GM12878 (cell line): ENCODE measurements around the gene RGS19. TPM values are rescaled to one million over a fixed set of nuclear protein-coding genes. Genes with fewer than 3 reads are reported as not detected.

Experiments used
- ATAC-seq: fragments of 200-7000 bp; cut with Tn5 transposase; 3 replicates; pipeline ENCODE4 v1.9.1; 2020; ENCODE audit warnings: mild to moderate bottlenecking, moderate library complexity
- BruUV-seq: library from RNA; stranded (reverse); fragments of 400-500 nt; replicated peaks from 2 replicates; lab custom pipeline; 2021; lab: Mats Ljungman, UMichigan
- CTCF ChIA-PET: fragments of 300-600 bp; sonication (Branson Sonifier 250); formaldehyde crosslinking; extraction: SDS; loops from one replicate; lab custom pipeline; 2021; ENCODE audit warnings: inconsistent platforms; lab: Yijun Ruan, JAX
- POLR2A ChIA-PET: fragments of 350-600 bp; formaldehyde crosslinking; extraction: SDS; loops from one replicate; lab custom pipeline; 2021; ENCODE audit warnings: inconsistent platforms; lab: Charles Lee
- RAD21 ChIA-PET: fragments of 300-600 bp; sonication (Branson Sonifier 250); formaldehyde crosslinking; loops from one replicate; lab custom pipeline; 2023; ENCODE audit warnings: antibody characterized with exemption; ENCODE audit not compliant: unreplicated experiment; lab: Charles Lee
- SMC1A ChIA-PET: fragments of 300-600 bp; sonication (Branson Sonifier 250); formaldehyde crosslinking; loops from one replicate; lab custom pipeline; 2023; ENCODE audit not compliant: unreplicated experiment, uncharacterized antibody; lab: Charles Lee
- DNase-seq: peaks from one replicate; pipeline ENCODE4 v3.0.0-alpha.2; 2011; ENCODE audit warnings: low read depth, low spot score
- FAIRE-seq: peaks from 3 replicates; lab custom pipeline; 2011; peaks lifted over from hg19 to GRCh38; lab: Jason Lieb, UNC
- H2AFZ ChIP-seq: 2 replicates; pipeline ENCODE4 v1.6.0; 2011; ENCODE audit warnings: low read depth, low read length, control low read depth; ENCODE audit not compliant: control insufficient read depth
- H3K27ac ChIP-seq: 2 replicates; pipeline ENCODE4 v1.5.1; 2011; ENCODE audit warnings: control low read depth; ENCODE audit not compliant: control insufficient read depth, insufficient read depth
- H3K27me3 ChIP-seq, 2 experiments: replicated peaks in 1 of 2; 2 replicates each; pipeline versions ENCODE4 v1.6.0 to v1.6.1; 2011; ENCODE audit warnings: low read length in 1 of 2; ENCODE audit not compliant: control insufficient read depth in 2 of 2, insufficient read depth in 2 of 2
- H3K36me3 ChIP-seq, 2 experiments: 2 replicates each; pipeline ENCODE4 v1.5.1; 2011; ENCODE audit warnings: low read length in 1 of 2; ENCODE audit not compliant: control insufficient read depth in 2 of 2, insufficient read depth in 2 of 2
- H3K4me1 ChIP-seq: 2 replicates; pipeline ENCODE4 v1.6.1; 2011; ENCODE audit warnings: mild to moderate bottlenecking, low read length, moderate library complexity, mixed read lengths; ENCODE audit not compliant: control insufficient read depth, insufficient read depth
- H3K4me2 ChIP-seq: 2 replicates; pipeline ENCODE4 v1.6.0; 2011; ENCODE audit warnings: control low read depth; ENCODE audit not compliant: control insufficient read depth, insufficient read depth
- H3K4me3 ChIP-seq: fragments of 200-600 bp; sonication (generic); 2 replicates; pipeline ENCODE4 v1.5.1; 2016
- H3K79me2 ChIP-seq: 2 replicates; pipeline ENCODE4 v1.6.0; 2011; ENCODE audit warnings: low read length; ENCODE audit not compliant: control insufficient read depth, insufficient read depth
- H3K9ac ChIP-seq: 2 replicates; pipeline ENCODE4 v1.8.0; 2011; ENCODE audit warnings: low read length, control low read depth, mixed read lengths; ENCODE audit not compliant: control insufficient read depth, insufficient read depth
- H3K9me3 ChIP-seq: replicated peaks from 3 replicates; pipeline ENCODE4 v1.5.1; 2011; ENCODE audit warnings: mild to moderate bottlenecking, low read length; ENCODE audit not compliant: control insufficient read depth, insufficient read depth
- H4K20me1 ChIP-seq: 2 replicates; pipeline ENCODE4 v1.6.0; 2011; ENCODE audit not compliant: control insufficient read depth, insufficient read depth
- BRCA1 ChIP-seq: IDR thresholded peaks from 2 replicates; pipeline ENCODE4 v1.6.1; 2011; ENCODE audit warnings: low read depth, low read length, improper control_type of control experiment
- CHD1 ChIP-seq: IDR thresholded peaks from 2 replicates; pipeline ENCODE4 v1.6.1; 2012; ENCODE audit warnings: low read depth, low read length, improper control_type of control experiment
- POLR2A ChIP-seq: IDR thresholded peaks from 2 replicates; pipeline ENCODE4 v1.6.1; 2011; ENCODE audit warnings: low read depth, mild to moderate bottlenecking, low read length
- POLR2AphosphoS2 ChIP-seq: IDR thresholded peaks from 2 replicates; pipeline ENCODE4 v1.6.1; 2011; ENCODE audit warnings: low read depth, mild to moderate bottlenecking, low read length, improper control_type of control experiment, moderate library complexity
- WGBS: methylation state at CpG from one replicate; pipeline ENCODE4 v1.1.6; 2016; ENCODE audit warnings: low lambda C conversion rate; ENCODE audit not compliant: insufficient replicate concordance, insufficient coverage; ENCODE audit errors: missing lambda C conversion rate; 5-methylcytosine and 5-hydroxymethylcytosine counted together
- in situ Hi-C: fragments of 300-500 bp; cut with MboI; formaldehyde crosslinking; loops from 9 replicates; pipeline ENCODE4 v1.14.3; 2018; ENCODE audit warnings: mixed read lengths
- intact Hi-C: fragments of 100-400 bp; cut with micrococcal nuclease; formaldehyde crosslinking; loops from one replicate; pipeline ENCODE4 v1.14.2; 2022; ENCODE audit not compliant: unreplicated experiment
- polyA plus RNA-seq, 11 experiments: library from polyadenylated mRNA; depleted of rRNA in 4 of 11; unstranded in 6 of 11; stranded (reverse) in 5 of 11; fragments of >200 nt; fragmentation: Nextera tagmentation in 4 of 11; fragmentation: Illumina TruSeq in 1 of 11; extraction: Ambion mirVana in 4 of 11; extraction: Trizol in 1 of 11; gene quantifications; 1 replicate in 1 of 11; 2 replicates in 10 of 11; pipeline versions ENCODE4 v1.2.1 to v1.2.3, GENCODE V29; 2011 to 2016; ENCODE audit warnings: inconsistent platforms in 2 of 11, missing spikeins in 2 of 11, low read depth in 1 of 11
- total RNA-seq, 4 experiments: library from RNA; depleted of rRNA in 3 of 4; stranded (reverse); fragments of >200 nt in 3 of 4; fragmentation: Illumina TruSeq in 1 of 4; extraction: Trizol in 1 of 4; gene quantifications; 2 replicates each; pipeline versions ENCODE4 v1.2.1 to v1.2.3, GENCODE V29; 2013 to 2021

RGS19 gene
- total and polyA plus RNA-seq, 10 of the 15 experiments (the other 5 are each of a cell fraction or from before 2014, with no cell fraction given): 0.82 to 62.4 (median 39.8) TPM

- no peaks in the 10 kb centered on the region for H3K9me3 ChIP-seq
- H3K4me2 ChIP-seq: no peak overlapping the region
- RAD21 ChIA-PET: no interaction called here
- WGBS: 97% methylated on average over 30 of the region's 31 CpGs
- H4K20me1 ChIP-seq: no peaks in the 10 kb centered on the region
- FAIRE-seq (no peak), DNase-seq (no peak), ATAC-seq (no peak)
- CTCF ChIA-PET: no interaction called here
- intact Hi-C loops (no loop called here), in situ Hi-C loops (no loop called here)
- peak; percentile 23; the same call in 1 of the 2 replicates for TF ChIP-seq POLR2AphosphoS2
- TF ChIP-seq POLR2A: 0 out of 2 replicates have a peak, but pooled peaks have one; percentile 20
- TF ChIP-seq CHD1: no peak
- no peak overlapping the region for H3K4me3 ChIP-seq
- no peak overlapping the region for H2AFZ ChIP-seq
- SMC1A ChIA-PET: no interaction called here
- no peaks in the 10 kb centered on the region for H3K27me3 ChIP-seq
- no peaks in the 10 kb centered on the region; the same call in none of the 2 replicates for H3K79me2 ChIP-seq
- POLR2A ChIA-PET: interaction anchor here (1.6 kb wide), 1 partner anchor 53 kb away, joined by 8 read pairs; the partner anchor contains the start of genes PRPF6 and SAMD10
- no TSS peak for BruUV-seq
- peaks cover 37% of the 10 kb centered on the region for H3K4me1 ChIP-seq
- H3K27ac ChIP-seq: no peak overlapping the region
- H3K9ac ChIP-seq: no peak overlapping the region
- H3K36me3 ChIP-seq: peaks cover 20 to 30% of the 10 kb centered on the region in 2 experiments; a peak in 3 of 4 replicates
These were observed 46.4 kb downstream of the RGS19 start for GRCh38 chr20:64032706-64033624.

- WGBS: 93% methylated on average over 19 of the region's 19 CpGs
- Histone ChIP-seq H3K27me3 (no peaks in the 10 kb centered on the region), H2AFZ (no peak overlapping the region), H3K79me2 (no peaks in the 10 kb centered on the region; the same call in 1 of the 2 replicates), H3K4me2 (no peak overlapping the region), H3K36me3 (peaks cover 30 to 40% of the 10 kb centered on the region in 2 experiments), H3K9ac (no peak overlapping the region), H3K4me3 (no peak overlapping the region), H3K9me3 (no peaks in the 10 kb centered on the region), H3K4me1 (peaks cover 31% of the 10 kb centered on the region), H3K27ac (no peak overlapping the region), H4K20me1 (no peaks in the 10 kb centered on the region)
- ChIA-PET RAD21 (no interaction called here), POLR2A (interaction anchor here (0.6 to 0.7 kb wide), 2 partner anchors 11 to 397 kb away, joined by 4 to 5 read pairs; no protein-coding TSS in a partner anchor), SMC1A (no interaction called here), CTCF (interaction anchor here (0.7 kb wide), 1 partner anchor 37 kb away, joined by 3 read pairs; no protein-coding TSS in a partner anchor)
- no TSS peak for BruUV-seq
- FAIRE-seq (no peak), ATAC-seq (no peak), DNase-seq (no peak)
- intact Hi-C loops: no loop called here
- in situ Hi-C loops: no loop called here
- TF ChIP-seq BRCA1: no peak
- peak; percentile 11; the same call in 1 of the 2 replicates for TF ChIP-seq POLR2A
These were observed 47.5 kb downstream of the RGS19 start for GRCh38 chr20:64031822-64032314.
